NCI-H510A (cell line): ENCODE results near the gene ELFN1.

ENCODE experiments used
- DNase-seq: peaks from one replicate; lab custom pipeline; 2025; lab: John Stamatoyannopoulos, UW

Gene ELFN1

DNA sequence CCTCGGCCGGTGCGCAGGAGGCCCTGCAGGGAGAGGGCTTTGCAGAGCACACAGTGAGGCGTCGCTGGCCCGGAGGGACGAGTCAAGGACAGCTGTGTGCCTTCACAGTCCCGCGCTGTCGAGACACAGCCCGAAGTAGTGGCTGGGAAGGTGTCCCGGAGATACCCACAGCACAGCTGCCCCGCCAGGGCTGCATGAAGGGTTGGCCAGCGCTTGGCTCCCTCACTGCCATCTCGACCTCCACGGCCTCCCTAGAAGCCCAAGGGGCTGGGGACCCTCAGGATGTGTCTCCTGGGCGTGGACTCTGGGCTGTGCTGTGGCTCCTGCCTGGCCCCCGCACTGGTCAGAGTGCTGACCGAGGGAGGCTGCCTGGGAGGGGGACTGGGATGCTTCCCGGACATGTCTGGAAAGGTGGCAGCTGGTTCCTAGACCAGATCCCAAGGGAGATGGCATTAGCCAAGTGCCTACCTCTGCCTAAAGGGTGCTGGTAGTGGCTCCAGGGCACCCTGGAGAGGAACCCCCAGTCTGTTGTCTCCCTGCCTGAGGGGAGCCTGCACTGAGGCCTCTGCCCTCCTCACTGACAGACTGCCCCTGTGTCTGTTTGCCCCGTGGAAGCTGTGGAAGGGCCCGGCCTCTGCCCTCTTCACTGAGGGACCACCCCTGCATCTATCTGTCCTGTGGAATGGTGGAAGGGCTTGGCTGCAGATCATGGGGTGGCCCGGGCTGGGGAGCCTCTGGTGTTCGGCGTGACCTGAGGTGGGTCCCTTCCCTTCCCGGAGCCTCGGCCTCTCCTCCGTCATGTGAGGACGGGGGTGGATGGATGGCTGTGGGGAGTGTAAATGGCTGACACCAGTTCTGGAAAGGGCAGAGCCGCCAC lies 5.8 kb downstream of the ELFN1 start:
- no peak for DNase-seq

DNA sequence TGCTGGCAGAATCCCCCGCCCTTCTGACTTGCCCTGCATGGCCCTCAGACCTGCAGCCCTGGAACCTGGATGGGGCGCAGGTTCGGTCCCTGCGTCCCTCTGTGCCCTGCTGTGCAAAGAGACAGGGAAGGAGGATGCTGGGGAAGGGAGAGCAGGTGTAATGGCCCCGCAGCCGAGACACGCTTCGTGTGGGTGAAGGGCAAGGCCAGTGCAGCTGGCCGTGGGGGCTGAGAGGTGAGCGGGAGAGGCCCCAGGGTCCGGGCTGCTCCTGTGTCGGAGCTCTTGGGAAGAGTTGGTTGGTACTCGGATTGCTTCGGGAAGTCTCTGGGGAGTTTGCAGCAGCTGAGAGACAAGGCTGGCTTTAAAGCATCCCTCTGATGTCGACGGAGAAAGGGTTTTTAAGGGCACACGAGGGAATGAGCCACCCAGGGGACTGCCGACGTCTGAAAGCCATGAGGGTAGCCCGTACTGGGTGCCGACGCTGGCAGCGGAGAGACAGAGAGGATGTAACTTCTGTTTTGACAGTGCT lies 6.5 kb downstream of the ELFN1 start:
- no peak for DNase-seq

DNA sequence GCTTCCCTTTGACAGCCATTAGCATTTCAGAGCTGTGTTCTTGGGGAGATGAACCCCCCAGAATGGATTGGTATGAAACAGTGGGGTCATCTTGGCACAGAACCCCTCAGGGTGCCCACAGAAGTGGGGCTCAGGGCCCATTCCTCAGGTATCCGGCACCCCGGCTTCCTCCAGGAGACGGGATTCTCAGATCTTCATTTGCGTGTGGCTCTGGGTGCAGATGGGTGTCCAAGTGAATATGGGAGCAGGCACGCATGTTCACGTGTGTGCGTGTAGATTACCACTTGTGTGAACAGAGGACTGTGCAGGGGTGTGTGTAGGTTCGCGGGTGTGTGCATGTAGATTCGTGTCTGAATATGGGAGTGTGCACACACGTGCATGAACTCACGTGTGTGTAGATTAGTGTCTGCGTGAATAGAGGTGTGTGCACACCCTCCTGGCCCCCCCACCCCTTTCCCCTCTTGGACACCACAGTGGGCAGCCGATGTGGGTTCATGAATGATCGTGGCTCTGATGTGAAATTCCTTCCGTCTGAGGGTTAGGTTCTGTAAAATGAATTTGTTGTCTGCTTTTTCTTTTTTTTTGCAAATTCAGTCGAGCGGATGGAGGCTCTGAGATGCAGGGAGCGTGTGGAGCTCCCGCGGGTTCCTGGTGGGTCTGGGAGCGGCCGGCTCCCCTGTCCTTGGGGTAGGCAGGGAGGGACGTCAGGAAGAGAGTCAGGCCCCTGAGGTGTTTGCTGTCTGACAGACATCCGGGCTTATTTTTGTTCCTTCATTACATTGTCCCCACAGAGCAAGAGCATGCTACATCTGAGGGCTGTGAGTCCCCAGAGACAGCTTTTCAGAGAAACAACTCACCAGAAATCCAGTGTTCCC lies 7.4 kb downstream of the ELFN1 start:
- no peak for DNase-seq

DNA sequence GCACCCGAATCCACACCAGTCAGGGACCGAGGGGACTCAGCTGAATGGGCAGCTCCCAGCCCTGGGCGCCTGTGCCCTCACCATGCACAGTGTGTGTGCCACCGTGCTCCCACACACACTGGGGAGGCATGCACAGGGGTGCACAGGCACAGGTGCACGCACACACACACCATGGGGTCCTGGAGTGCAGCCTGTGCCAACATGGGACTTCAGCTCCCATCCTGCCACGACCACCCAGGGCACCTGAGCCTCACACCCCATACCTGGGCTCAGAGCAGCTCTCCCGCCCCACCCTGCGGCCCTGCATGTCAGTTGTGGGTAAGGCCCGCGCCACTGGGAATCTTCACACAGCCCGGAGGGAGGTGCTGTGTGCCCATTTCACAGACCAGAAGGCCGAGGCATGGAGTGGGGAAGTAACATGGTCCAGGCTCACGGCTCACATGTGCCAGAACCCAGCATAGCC lies 8.0 kb downstream of the ELFN1 start:
- no peak for DNase-seq

DNA sequence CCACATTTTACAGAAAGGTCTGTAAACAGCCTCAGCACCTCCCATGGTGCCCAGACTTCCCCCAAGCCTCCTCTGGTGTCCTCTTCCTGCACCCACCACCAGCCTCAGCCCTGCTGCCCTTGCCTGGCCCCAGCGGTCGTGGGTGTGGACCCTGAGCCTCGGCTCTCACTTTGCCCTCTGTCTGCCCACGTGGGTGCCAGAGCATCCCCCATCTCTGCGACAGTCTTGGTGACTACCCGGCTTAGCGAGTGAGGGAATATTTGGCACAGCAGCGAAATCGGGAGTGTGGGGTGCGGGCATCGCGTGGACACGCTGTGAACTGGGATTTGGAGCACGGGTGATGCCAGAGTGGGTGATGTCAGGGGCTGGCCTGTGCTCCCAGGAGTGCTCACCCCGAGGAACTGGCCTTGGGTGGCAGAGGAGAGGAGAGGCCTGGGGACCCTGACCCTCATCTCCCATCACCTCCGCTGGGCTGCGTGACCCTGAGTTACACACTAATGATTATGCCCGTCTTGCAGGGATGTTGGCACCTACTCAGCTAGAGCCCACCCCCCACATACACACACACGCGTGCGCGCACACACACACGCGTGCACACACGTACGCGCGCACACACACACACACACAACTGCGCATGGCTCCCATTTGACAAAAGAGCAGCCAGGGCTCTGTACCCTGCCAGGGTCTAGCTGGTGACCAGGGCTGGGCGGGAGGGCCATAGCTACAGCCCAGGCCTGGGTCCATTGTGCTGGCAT lies 8.7 kb downstream of the ELFN1 start:
- DNase-seq, result no peak

DNA sequence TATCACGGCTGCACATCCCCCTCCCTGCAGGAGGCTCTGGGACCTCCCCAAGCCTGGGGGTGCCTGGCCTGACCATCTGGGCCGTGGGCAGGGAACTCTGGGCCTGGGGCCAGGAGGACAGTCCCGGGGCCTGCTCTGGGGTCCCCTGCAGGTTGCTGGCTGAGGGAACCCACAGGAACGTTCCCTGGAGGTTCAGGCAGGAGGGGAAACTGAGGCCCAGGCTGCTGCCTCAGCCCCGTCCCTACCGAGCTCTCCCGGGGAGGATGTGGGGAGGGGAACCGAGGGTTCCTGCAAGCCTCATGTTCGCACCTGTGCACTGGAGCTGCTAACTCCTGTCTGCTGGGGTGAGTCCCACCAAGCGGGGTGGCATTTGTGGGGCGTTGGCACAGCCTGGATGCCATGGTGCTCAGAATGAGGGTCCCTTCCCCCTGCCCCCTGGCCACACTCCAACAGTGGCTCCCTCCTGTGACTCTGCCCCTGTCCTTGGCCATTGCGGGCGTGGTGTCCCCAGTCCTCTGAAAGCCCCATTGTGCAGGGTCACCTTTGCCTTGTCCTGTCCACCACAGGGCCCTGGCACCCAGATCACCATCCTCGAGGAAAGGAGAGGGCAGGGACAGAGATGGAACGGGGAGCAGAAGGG lies 9.4 kb downstream of the ELFN1 start:
- no peak for DNase-seq

DNA sequence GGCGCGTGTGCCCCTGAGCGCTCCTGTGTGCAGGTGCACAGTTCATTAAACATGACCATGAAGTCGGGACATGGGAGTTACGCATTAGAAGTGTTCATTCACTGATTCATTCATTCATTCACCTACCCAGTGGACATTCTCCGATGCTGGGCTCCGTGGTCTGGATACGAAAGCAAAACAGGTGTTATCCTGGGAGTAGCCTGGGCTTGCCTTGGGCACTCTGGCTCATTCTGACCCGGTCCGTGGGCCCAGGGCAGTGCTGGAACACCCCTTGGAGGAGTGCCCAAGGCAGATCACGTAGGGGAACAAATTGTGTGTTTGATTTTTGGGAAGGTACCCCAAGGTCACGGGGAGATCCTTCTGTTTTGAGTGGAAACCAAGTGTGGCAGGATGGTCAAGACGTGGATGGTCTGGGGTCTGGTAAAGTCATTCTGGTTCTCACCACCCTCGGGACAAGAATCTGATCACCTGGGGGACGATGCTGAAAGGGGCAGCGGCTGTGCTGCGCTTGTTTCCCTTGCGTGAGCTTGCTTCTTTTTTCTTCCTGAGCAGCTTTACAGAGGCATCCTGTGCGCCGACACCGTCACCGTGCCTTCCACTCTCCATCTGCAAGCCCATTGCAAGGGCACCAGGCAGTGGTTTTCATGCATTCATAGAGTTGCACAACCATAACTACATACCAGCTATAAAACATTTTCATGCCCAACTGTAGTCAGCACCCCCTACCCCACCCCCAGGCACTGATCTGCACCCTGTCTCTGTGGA lies 10.1 kb downstream of the ELFN1 start:
- no peak for DNase-seq

DNA sequence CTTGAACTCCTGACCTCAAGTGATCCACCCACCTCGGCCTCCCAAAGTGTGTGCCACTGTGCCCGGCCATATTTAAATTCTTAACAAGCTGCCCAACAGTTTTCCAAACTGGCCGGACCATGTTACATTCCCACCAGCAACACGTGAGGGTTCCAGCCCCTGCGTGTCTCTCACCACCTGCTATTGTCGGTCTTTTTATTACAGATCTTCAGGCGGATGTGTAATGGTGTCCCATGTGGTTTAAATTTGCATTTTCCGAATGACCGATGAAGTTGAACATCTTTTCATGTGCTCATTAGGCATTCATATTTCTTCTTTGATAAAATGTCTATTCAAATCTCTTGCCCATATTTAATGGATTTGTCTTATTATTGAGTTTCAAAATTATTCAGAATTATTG lies 11.5 kb downstream of the ELFN1 start:
- DNase-seq, result no peak

DNA sequence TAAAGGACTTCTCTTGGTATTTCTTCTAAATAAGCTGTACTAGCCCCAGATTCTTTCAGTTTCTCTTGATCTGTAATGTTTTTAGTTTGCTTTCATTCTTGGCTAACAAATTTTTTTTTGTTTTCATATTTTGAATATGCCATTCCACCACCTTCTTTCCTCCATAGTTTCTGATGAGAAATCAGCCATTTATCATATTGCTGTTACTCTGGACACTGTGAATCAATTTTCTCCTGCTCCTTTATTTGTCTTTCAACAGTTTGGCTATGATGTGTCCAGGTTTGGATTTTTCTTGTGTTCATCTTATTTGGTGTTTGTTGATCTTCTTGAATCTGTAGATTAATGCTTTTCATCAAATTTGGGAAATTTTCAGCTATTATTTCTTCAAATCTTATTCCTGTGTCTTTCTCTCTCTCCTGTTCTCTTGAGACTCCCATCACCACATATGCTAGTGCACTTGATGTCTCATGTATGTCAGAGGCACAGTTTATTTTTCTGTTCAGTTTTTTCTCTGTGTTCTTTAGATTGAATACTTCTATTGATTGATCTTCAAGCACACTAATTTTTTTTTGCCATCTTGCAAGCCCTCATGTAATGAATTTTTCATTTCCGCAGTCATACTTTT lies 15.0 kb downstream of the ELFN1 start:
- no peak for DNase-seq

DNA sequence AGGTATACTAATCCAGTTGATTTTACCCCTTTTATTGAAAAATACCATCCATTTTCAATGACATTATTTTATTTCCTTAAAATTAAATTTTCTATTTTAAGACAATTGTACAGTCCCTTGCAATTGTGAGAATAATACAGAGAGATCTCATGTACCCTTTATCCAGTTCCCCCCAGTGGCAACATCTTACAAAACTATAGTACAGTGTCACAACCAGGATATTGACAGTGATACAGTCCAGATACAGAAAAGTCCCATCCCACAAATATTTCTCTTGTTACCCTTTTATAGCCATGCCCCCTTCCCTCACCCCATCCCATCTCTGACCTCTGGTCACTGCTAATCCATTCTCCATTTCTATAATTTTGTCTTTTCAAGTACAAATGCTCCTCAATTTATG lies 18.5 kb downstream of the ELFN1 start:
- no peak for DNase-seq

DNA sequence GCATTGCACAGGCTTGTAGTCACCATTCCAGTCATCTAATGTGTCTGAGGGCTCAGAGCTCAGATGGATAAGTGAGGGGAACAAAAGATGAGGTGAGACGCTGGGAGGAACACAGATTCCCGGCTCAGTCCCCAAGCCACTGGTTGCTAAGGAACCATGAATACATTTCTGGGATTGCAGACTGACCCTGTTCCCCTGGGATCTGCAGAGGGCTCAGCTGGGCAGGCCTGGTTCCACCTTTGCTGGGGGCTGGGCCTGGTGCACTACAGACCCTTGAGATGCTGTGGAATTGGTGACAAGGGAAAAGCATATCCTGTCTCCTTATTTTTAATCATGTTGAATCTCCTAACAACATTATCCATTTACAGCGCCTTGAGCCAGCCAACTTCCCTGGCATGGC lies 19.2 kb downstream of the ELFN1 start:
- DNase-seq, result no peak

DNA sequence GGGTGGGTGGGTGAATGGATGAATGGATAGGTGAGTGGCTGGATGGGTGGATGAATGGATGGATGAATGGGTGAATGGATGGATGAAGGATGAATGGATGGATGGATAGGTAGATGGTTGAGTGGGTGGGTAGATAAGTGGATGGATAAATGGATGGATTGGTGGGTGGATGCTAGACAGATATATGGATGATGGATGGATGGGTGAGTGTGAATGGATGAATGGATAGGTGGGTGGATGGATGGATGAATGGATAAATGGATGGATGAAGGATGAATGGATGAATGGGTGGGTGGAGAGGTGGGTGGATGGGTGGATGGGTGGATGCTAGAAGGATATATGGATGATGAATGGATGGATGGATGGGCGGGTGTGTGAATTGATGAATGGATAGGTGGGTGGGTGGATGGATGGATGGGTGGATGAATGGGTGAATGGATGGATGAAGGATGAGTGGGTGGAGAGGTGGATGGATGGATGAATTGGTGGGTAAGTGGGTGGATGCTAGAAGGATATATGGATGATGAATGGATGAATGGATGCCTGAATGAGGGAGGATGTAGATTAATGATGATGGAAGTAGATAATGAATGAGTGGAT lies 20.4 kb downstream of the ELFN1 start:
- DNase-seq, result no peak

DNA sequence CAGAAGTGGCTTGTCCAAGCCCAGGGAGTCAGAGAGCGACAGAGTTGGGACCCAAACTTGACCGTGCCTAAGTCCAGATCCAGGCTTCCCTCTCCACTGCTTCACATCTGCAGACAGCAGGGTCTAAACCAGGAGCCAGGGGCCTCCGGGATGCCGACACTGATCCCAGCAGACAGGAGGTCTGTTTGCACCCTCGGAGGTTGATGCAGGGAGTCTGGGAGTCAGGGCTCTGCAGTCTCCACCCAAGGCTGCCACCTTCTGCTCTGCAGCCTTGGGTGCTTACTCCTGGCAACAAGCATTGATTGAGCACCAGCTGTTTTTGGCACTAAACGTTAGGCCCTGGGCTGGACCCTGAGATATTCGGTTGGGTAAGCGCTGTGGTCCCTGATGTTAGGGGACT lies 21.0 kb downstream of the ELFN1 start:
- no peak for DNase-seq

DNA sequence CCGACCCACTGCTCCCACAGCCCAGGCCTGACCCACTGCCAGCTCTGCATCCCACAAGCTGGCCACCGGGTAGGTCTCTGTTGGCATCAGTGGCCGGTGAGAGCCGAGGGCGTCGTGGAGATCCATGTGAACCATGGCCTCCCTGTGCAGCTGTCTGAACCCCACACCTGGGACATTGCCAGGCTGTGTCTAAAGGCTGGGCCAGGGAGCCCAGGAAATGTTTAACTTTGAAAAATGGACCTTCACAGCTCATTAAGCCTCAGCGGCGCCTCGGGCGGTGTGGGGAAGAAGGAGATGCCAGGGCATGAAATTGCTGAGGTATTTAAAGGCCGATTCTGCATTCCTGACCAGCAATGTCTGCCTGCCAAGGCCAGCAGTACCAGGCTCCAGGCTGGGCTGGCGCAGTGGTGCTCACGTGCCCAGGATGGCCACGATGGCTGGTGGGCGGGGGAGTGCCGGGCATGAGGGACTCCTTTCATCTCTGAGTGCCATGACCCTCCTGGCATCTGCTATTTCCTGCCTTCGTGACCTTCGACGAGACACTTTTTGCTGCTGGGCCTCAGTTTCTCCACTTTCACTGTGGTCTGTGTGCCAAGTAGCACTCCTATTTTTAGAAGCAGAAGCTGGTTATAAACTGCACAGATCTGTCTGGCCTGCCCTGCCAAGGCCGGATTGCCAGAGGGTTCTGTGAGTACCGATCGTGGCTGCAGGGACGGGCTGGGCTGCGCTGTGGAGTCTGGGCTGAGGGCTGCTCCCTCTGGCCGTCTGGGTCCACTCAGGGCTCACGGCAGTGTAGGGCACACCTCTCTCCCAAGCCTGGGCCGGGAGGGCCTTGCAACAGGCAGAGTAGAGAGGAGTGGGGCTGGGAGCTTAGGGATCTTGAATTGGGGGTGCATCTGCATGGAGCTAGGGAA lies 21.8 kb downstream of the ELFN1 start:
- no peak for DNase-seq

DNA sequence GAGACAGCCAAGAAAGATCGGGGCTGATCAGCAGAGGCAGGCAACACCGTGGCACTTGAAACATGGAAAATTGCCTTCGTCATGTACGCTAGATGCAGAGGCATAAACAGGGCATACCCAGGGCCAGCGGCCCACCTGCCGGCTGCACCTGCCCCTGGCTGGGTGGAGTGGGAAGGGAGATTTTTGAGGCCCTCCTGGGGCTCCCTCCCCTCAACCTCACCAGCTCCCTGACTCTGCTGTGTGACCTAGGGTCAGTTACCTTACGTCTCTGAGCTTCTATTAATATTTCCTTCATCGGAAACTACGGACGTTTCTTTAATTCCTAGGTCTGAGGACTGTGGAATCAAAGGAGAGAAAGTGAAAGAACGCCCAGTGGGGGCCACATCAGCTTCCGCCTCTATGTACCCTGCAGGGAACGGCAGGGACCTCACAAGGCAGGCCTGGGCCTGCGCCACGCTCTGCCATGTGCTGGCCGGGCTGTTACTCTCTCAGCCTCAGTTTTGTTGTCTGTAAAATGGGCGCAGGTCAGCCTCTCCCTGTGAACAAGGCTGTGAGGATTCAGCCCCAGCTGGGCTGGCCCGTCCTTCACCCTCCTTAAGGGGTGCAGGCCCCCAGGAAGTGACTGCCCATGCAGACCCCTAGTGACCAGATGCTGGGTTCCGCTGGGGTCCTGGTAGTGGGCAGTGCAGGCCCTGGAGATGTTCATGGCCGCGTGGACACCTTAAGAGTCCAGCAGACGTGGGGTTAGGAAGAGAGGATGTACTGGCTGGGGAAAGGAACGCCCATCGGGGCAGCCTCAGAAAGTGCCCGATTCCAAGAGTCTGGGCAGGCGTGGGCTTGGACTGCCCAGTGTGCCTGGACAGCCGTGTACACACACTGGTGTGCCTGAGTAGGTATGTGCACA lies 22.7 kb downstream of the ELFN1 start:
- no peak for DNase-seq

DNA sequence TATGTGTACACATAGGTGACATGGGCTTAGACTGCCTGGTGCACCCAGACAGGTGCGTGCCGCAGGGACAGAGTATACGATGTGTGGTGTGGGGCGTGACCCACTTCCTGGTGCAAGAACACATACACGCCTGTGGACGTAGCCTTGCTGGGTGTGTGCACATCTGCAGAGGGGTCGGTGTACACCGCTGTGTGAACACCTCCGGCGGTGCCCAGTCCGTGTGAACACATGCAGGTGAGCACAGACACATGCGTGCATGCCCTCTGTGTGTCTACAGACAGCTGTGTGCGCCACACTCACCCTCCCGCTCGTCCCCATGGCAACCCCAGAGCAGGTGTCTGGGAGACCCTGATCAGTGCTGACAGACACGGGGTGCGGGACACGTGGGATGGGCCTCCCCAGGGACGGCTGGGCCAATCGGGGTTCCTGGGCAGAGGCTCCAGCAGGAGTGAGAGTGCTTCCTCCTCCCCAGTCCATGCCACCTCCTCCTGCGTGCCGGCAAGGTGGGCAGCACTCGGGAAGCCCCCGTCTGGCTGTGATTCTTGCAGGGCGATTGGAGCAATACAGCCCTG lies 23.4 kb downstream of the ELFN1 start:
- no peak for DNase-seq

DNA sequence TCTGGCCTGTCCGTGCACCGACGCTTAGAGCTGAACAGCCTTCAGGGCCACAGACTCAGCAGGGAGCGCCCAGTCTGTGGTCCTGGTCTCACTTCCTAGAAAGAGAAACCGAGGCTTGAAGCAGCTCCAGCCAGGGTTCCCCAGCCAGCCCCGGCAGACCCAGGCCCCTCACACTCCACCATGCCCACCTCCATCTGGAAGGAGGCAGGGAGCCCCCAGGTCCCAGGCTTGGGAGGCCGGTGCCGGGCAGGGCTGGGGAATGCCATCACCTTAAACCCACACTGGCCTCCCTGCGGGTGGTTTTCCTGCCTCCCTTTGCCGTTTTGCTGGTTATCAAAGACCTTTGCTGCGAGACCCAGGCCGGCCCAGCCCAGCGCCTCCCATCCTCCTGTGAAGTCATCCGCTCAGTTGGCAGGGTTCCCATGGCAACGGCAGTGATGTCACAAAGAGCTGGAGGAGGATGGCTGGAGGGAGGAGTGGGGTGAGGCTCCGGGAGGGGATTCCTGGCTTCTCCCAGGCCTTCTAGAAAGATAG lies 24.0 kb downstream of the ELFN1 start:
- peak; percentile 51 for DNase-seq
